ENCODE data around the gene HMOX1. TPM values are rescaled to one million over a fixed set of nuclear protein-coding genes. Genes with fewer than 3 reads are reported as not detected.
"Not testable (repeated sequence)": the region's sequence is repeated elsewhere in the genome, so short reads cannot be mapped to it uniquely, and the experiment has no call there.

HMOX1 gene
- total RNA-seq, 2 experiments from 2014 or later, result 0.22 TPM; not detected in 1

DNA sequence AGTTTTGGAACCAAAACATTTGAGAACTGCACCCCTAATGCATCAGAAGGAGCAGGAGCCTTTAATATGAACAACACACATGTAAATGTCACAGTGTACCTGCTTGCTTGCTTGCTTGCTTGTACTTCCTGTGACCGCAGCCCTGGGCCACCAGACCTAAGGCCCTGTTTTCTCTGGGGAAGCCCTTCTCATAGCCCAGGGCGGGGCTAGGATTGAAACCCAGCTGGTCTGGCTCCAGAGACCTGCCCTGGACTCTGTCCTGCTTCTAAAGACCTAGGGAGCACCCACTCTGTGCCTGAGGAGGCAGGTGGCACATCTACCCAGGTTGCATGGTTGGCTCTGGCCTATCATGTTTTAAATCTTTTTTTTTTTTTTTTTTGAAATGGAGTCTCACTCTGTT is 11.5 kb downstream of the HMOX1 start:
- ChIA-PET CTCF (no interaction called here), POLR2A (interaction anchor here (2.6 kb wide), 1 partner anchor 18 kb away, joined by 6 read pairs; no protein-coding TSS in a partner anchor)
- ATAC-seq (no peak), DNase-seq (no peak)
- Mint-ChIP-seq H3K36me3 (ENCODE audit: low read depth) (no peaks in the 10 kb centered on the region), H3K27me3 (peaks cover 6% of the 10 kb centered on the region), H3K4me3 (no peak overlapping the region), H3K9me3 (no peaks in the 10 kb centered on the region), H3K4me1 (ENCODE audit: low read depth) (peaks cover 3% of the 10 kb centered on the region), H3K27ac (no peak overlapping the region)
- intact Hi-C loops (cut with micrococcal nuclease), result no loop called here
- TF ChIP-seq, protein P1, sequence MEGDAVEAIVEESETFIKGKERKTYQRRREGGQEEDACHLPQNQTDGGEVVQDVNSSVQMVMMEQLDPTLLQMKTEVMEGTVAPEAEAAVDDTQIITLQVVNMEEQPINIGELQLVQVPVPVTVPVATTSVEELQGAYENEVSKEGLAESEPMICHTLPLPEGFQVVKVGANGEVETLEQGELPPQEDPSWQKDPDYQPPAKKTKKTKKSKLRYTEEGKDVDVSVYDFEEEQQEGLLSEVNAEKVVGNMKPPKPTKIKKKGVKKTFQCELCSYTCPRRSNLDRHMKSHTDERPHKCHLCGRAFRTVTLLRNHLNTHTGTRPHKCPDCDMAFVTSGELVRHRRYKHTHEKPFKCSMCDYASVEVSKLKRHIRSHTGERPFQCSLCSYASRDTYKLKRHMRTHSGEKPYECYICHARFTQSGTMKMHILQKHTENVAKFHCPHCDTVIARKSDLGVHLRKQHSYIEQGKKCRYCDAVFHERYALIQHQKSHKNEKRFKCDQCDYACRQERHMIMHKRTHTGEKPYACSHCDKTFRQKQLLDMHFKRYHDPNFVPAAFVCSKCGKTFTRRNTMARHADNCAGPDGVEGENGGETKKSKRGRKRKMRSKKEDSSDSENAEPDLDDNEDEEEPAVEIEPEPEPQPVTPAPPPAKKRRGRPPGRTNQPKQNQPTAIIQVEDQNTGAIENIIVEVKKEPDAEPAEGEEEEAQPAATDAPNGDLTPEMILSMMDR (IDR thresholded peaks at IDR 0.05), result no peak

- TF ChIP-seq, protein P1 (IDR thresholded peaks at IDR 0.05), result no peak
- no peaks in the 10 kb centered on the region for H3K9me3 Mint-ChIP-seq
- intact Hi-C loops (cut with micrococcal nuclease), result no loop called here
- peaks cover 6% of the 10 kb centered on the region for H3K27me3 Mint-ChIP-seq
- H3K4me1 Mint-ChIP-seq (ENCODE audit: low read depth), result peaks cover 3% of the 10 kb centered on the region
- POLR2A ChIA-PET, result no interaction called here
- CTCF ChIA-PET, result no interaction called here
- ATAC-seq (no peak), DNase-seq (no peak)
- no peaks in the 10 kb centered on the region for H3K36me3 Mint-ChIP-seq (ENCODE audit: low read depth)
- no peak overlapping the region for H3K4me3 Mint-ChIP-seq
- H3K27ac Mint-ChIP-seq, result peak overlapping the region; percentile 8
These were observed 12.5 kb downstream of the HMOX1 start for GRCh38 chr22:35393116-35394010.

- TF ChIP-seq, protein P1 (IDR thresholded peaks at IDR 0.05), result no peak
- Mint-ChIP-seq H3K9me3 (no peaks in the 10 kb centered on the region), H3K27ac (no peak overlapping the region), H3K27me3 (peaks cover 3% of the 10 kb centered on the region), H3K4me1 (ENCODE audit: low read depth) (peaks cover 3% of the 10 kb centered on the region), H3K4me3 (no peak overlapping the region), H3K36me3 (ENCODE audit: low read depth) (no peaks in the 10 kb centered on the region)
- DNase-seq, result peak; percentile 14
- no peak for ATAC-seq
- intact Hi-C loops (cut with micrococcal nuclease), result no loop called here
- ChIA-PET CTCF (no interaction called here), POLR2A (interaction anchor here (0.7 kb wide), 1 partner anchor 41 kb away, joined by 3 read pairs; no protein-coding TSS in a partner anchor)
These were observed 13.1 kb downstream of the HMOX1 start for GRCh38 chr22:35394011-35394312.

GRCh38 chr22:35394810-35395563 is 14.1 kb downstream of the HMOX1 start:
- Mint-ChIP-seq H3K27me3 (no peaks in the 10 kb centered on the region), H3K36me3 (ENCODE audit: low read depth) (peaks cover 5% of the 10 kb centered on the region), H3K4me3 (no peak overlapping the region), H3K9me3 (no peaks in the 10 kb centered on the region), H3K27ac (no peak overlapping the region), H3K4me1 (ENCODE audit: low read depth) (peaks cover 3% of the 10 kb centered on the region)
- TF ChIP-seq, protein P1 (IDR thresholded peaks at IDR 0.05), result no peak
- ChIA-PET CTCF (interaction anchor here (0.8 kb wide), 1 partner anchor 44 kb away, joined by 3 read pairs; no protein-coding TSS in a partner anchor), POLR2A (interaction anchor here (0.7 kb wide), 1 partner anchor 42 kb away, joined by 3 read pairs; no protein-coding TSS in a partner anchor)
- ATAC-seq (no peak), DNase-seq (no peak)
- intact Hi-C loops (cut with micrococcal nuclease), result no loop called here

- H3K36me3 Mint-ChIP-seq (ENCODE audit: low read depth), result peaks cover 18% of the 10 kb centered on the region
- POLR2A ChIA-PET, result interaction anchor here (1.1 kb wide), 1 partner anchor 12 kb away, joined by 3 read pairs; no protein-coding TSS in a partner anchor
- DNase-seq; intact Hi-C loops (cut with micrococcal nuclease); H3K27ac Mint-ChIP-seq; CTCF ChIA-PET; H3K27me3 Mint-ChIP-seq; H3K9me3 Mint-ChIP-seq; H3K4me3 Mint-ChIP-seq; ATAC-seq: not testable (repeated sequence)
- H3K4me1 Mint-ChIP-seq (ENCODE audit: low read depth), result peaks cover 11% of the 10 kb centered on the region
These were observed 15.7 kb downstream of the HMOX1 start for GRCh38 chr22:35396622-35397021.
